PFSK-1 (cell line): ENCODE results near the gene GSC2. TPM values are rescaled to one million over a fixed set of nuclear protein-coding genes. Genes with fewer than 3 reads are reported as not detected.

Source experiments
- FOXP2 ChIP-seq: optimal IDR thresholded peaks from 2 replicates; pipeline ENCODE3; 2011; ENCODE audit warnings: borderline replicate concordance, control low read depth, inconsistent platforms; ENCODE audit not compliant: insufficient read depth; ENCODE audit errors: extremely low read length, extremely low read depth
- POLR2AphosphoS5 ChIP-seq: IDR thresholded peaks from 2 replicates; pipeline ENCODE4 v1.6.1; 2012; ENCODE audit warnings: low read depth, mild to moderate bottlenecking, control low read depth, low read length, moderate library complexity
- SIN3A ChIP-seq: IDR thresholded peaks from 2 replicates; pipeline ENCODE4 v1.6.1; 2012; ENCODE audit warnings: mild to moderate bottlenecking, low read length, moderate library complexity, borderline replicate concordance; ENCODE audit not compliant: insufficient read depth
- TAF1 ChIP-seq: IDR thresholded peaks from 2 replicates; pipeline ENCODE4 v1.6.1; 2012; ENCODE audit warnings: low read length, control low read depth, borderline replicate concordance; ENCODE audit not compliant: insufficient read depth
- polyA plus RNA-seq: library from polyadenylated mRNA; unstranded; fragments of >200 nt; gene quantifications from one replicate; pipeline ENCODE4 v1.2.1, GENCODE V29; 2012; ENCODE audit warnings: low read depth, missing spikeins; ENCODE audit not compliant: insufficient read length
- TF ChIP-seq, protein P1 (sequence below), 2 experiments: IDR thresholded peaks; 2 replicates each; pipeline versions ENCODE4 v1.6.1 to v1.8.0; 2011 to 2012; ENCODE audit warnings: low read depth in 2 of 2, low read length in 2 of 2, control low read depth in 1 of 2, inconsistent platforms in 1 of 2, mild to moderate bottlenecking in 1 of 2, moderate library complexity in 1 of 2; ENCODE audit not compliant: insufficient read depth in 1 of 2

The GSC2 gene, protein sequence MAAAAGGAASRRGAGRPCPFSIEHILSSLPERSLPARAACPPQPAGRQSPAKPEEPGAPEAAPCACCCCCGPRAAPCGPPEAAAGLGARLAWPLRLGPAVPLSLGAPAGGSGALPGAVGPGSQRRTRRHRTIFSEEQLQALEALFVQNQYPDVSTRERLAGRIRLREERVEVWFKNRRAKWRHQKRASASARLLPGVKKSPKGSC
- polyA plus RNA-seq = not detected

DNA sequence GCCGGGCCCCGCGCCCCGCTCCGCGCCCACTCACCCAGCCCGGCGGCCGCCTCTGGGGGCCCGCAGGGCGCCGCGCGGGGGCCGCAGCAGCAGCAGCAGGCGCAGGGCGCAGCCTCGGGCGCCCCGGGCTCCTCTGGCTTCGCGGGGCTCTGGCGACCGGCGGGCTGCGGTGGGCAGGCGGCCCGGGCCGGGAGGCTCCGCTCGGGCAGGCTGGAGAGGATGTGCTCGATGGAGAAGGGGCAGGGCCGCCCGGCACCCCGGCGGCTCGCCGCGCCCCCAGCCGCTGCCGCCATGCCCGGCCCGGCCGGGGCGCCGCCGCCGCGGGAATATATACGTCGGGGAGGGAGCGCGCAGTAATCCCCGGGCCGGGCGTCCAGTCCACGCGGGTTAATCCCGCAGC is at the start of gene GSC2:
GSC2 (minus strand) TSS at position 302 of the 400 bp plus-strand sequence; CDS start at position 293, 9 bp downstream.
- TF ChIP-seq POLR2AphosphoS5 (no peak), SIN3A (no peak), TAF1 (no peak), FOXP2 (no peak)
- TF ChIP-seq, protein P1, sequence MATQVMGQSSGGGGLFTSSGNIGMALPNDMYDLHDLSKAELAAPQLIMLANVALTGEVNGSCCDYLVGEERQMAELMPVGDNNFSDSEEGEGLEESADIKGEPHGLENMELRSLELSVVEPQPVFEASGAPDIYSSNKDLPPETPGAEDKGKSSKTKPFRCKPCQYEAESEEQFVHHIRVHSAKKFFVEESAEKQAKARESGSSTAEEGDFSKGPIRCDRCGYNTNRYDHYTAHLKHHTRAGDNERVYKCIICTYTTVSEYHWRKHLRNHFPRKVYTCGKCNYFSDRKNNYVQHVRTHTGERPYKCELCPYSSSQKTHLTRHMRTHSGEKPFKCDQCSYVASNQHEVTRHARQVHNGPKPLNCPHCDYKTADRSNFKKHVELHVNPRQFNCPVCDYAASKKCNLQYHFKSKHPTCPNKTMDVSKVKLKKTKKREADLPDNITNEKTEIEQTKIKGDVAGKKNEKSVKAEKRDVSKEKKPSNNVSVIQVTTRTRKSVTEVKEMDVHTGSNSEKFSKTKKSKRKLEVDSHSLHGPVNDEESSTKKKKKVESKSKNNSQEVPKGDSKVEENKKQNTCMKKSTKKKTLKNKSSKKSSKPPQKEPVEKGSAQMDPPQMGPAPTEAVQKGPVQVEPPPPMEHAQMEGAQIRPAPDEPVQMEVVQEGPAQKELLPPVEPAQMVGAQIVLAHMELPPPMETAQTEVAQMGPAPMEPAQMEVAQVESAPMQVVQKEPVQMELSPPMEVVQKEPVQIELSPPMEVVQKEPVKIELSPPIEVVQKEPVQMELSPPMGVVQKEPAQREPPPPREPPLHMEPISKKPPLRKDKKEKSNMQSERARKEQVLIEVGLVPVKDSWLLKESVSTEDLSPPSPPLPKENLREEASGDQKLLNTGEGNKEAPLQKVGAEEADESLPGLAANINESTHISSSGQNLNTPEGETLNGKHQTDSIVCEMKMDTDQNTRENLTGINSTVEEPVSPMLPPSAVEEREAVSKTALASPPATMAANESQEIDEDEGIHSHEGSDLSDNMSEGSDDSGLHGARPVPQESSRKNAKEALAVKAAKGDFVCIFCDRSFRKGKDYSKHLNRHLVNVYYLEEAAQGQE (IDR thresholded peaks at IDR 0.05; ENCODE audit: insufficient read depth in 1 of 2, low read depth in 2 of 2, low read length in 2 of 2) = no peak

DNA sequence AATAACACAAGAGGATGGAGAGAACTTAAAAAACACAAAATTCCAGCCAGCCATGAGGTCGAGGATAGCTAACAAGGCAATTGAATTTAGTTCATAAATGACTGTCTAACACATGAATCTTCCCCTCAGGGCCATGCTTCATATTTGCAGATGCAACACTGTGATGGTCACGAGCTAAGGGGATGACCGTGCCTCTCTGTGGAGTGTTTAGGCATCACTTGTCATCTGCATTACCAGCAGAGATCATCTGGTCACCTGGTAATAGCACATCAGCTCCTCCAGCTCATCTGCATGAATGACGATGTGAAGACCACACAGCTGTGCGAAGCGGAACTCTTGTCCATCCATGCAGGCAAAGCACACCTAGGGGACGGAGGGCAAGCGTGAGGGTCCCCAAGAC is 49.4 kb upstream of the GSC2 start:
- TF ChIP-seq SIN3A (no peak), TAF1 (no peak), POLR2AphosphoS5 (no peak), FOXP2 (no peak)
- TF ChIP-seq, protein P1 (IDR thresholded peaks at IDR 0.05; ENCODE audit: insufficient read depth in 1 of 2, low read depth in 2 of 2, low read length in 2 of 2) = no peak

DNA sequence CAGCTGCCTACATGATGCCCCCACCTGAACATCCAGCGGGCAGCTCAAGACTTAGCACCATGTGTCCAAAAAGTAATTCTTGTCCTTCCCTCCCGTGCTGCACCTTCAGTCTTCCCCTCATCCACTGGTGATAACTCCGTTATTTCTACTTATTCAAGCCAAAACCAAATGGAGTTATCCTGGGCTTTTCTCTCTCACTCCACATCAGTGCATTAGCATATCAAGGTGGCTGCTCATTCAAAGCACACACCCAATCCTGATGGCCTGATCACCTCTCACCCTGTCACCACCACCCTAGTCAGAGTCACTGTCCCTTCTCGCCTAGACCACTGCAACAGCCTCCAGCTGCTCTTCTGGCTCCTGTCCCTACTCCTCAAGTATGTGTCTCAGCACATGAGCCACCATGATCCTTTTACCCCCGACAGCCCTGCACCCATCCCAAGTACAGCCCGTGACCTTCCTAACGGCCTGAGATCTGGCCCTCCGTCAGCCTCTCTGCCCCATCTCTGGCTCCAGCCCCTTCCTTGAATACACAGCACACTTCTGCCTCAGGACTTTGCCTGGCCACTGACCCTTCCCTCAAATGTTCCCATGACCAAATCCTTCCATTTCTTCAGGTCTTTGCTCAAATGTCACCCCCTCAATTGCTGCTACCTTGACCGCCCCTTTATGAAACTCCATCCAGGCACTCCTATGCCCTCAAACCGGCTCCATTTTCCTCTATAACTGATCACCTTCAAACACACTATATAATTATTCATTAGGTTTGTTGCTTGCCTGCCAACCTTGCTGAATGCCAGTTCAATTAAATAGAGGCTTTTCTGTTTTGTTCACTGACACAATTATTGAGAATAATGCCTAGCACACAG is 48.1 kb upstream of the GSC2 start:
- no peak for TF ChIP-seq FOXP2
- no peak for TF ChIP-seq SIN3A
- TF ChIP-seq TAF1 = no peak
- TF ChIP-seq, protein P1 (IDR thresholded peaks at IDR 0.05; ENCODE audit: insufficient read depth in 1 of 2, low read depth in 2 of 2, low read length in 2 of 2) = no peak
- TF ChIP-seq POLR2AphosphoS5 = no peak

DNA sequence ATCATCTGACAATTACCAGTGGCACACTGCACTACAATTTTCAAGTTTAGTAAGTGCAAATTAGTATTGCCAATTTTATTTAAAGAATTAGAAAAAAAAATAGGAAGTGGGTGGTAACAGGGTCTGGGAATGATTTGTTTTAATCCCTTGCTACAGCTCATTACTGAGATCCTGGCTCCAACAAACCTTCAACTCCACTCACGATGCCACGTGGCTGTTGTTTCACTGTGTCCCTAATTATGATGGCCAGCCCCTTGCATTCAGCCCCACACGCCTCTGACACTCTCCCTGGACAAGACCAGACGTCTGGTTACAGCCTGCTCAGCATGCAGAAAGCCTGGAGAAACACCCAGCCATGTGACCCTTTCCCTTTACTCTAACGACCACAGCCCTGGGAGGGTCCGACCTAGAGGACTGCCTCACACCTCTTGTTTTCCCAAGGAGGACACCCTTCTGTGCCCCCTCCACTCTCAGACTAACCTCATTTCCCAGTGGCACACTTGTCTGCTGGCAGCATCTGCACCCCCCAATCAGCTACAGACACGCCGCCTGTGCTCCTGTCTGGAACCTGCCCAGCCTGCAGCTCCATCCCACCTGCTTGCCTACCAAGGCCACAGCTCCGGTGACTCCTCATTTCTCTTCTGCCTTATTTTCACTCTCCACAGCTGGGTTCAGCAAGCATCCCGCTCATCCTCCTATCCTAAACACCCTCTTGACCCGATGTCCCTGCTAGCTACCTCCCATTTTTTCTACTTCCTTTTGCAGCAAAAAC is 46.9 kb upstream of the GSC2 start:
- no peak for TF ChIP-seq POLR2AphosphoS5
- no peak for TF ChIP-seq FOXP2
- TF ChIP-seq SIN3A = no peak
- TF ChIP-seq, protein P1 (IDR thresholded peaks at IDR 0.05; ENCODE audit: insufficient read depth in 1 of 2, low read depth in 2 of 2, low read length in 2 of 2) = no peak
- TF ChIP-seq TAF1 = no peak
